Astrocyte (in vitro differentiated cells and primary cell): ENCODE results near the gene LRRC30.

ENCODE experiments used
- CTCF ChIP-seq: IDR thresholded peaks from 2 replicates; pipeline ENCODE4 v1.5.1; 2011; ENCODE audit warnings: low read depth, mild to moderate bottlenecking, inconsistent platforms, low read length, moderate library complexity; ENCODE audit not compliant: insufficient read depth
- EZH2 ChIP-seq: IDR thresholded peaks from 2 replicates; pipeline ENCODE4 v1.6.1; 2012; ENCODE audit warnings: mild to moderate bottlenecking, low read length, inconsistent platforms; ENCODE audit not compliant: insufficient read depth

GRCh38 chr18:7257426-7257740 is 26.5 kb downstream of the LRRC30 start:
- TF ChIP-seq CTCF (no peak), EZH2 (no peak)
